ENCODE data around the gene LDHD.

- TF ChIP-seq CTCF (IDR thresholded peaks at IDR 0.05; ENCODE audit: low read depth, low read length) (no peak), EZH2phosphoT487 (IDR thresholded peaks at IDR 0.05; ENCODE audit: low read depth) (no peak)
Observed at GRCh38 chr16:75130150-75130771, 13.7 kb upstream of the LDHD start.
